ENCODE data around the gene NRXN3.

The NRXN3 gene

DNA sequence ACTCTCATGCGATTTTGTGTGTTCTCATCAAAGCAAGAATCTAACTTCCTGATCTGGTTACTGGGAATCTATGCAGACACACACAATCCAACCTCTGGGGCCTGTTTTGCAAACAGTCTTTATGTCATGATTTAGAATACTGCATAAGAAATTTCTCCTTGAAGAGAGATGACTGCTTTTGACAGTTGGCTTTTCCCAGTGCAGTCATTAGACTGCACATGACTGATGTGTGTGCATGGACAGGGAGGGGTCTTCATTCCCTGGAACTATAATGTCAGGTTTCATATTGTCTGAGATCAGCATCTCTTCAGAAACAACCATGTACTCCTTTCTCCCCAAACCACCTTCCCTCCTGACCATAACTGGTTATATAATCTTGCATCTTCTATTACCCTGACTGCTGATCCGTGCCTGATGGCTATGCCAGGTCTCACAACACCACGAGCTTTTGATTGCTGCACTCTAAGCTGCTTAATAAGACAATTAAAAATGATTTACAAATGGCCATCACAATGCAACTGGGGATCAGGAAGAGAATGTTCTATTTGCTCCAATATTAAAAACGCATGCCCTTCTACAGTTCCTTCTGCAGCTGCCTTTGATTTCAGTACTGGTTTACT, 995.4 kb downstream of the NRXN3 start:
- H3K27me3 ChIP-seq (ENCODE audit: control insufficient read depth, insufficient read depth, low read length): no peaks in the 10 kb centered on the region
- no peaks in the 10 kb centered on the region for H3K36me3 ChIP-seq (ENCODE audit: control insufficient read depth, insufficient read depth, low read length)
- H3K9me3 ChIP-seq (ENCODE audit: control insufficient read depth, insufficient read depth, low read length): no peaks in the 10 kb centered on the region
- H3K4me3 ChIP-seq (ENCODE audit: low read depth, low read length): no peak overlapping the region
- H3K4me1 ChIP-seq (ENCODE audit: control insufficient read depth, insufficient read depth, low read length): no peaks in the 10 kb centered on the region
- H3K9ac ChIP-seq (ENCODE audit: low read depth, low read length): no peak overlapping the region
- H3K27ac ChIP-seq (ENCODE audit: low read depth, low read length): no peak overlapping the region

GRCh38 chr14:79166171-79166570, 996.0 kb downstream of the NRXN3 start:
- no peaks in the 10 kb centered on the region for H3K4me1 ChIP-seq (ENCODE audit: control insufficient read depth, insufficient read depth, low read length)
- no peak overlapping the region for H3K27ac ChIP-seq (ENCODE audit: low read depth, low read length)
- H3K36me3 ChIP-seq (ENCODE audit: control insufficient read depth, insufficient read depth, low read length): no peaks in the 10 kb centered on the region
- H3K4me3 ChIP-seq (ENCODE audit: low read depth, low read length): no peak overlapping the region
- no peaks in the 10 kb centered on the region for H3K27me3 ChIP-seq (ENCODE audit: control insufficient read depth, insufficient read depth, low read length)
- no peaks in the 10 kb centered on the region for H3K9me3 ChIP-seq (ENCODE audit: control insufficient read depth, insufficient read depth, low read length)
- no peak overlapping the region for H3K9ac ChIP-seq (ENCODE audit: low read depth, low read length)

- Histone ChIP-seq H3K27ac (ENCODE audit: low read depth, low read length) (no peak overlapping the region), H3K36me3 (ENCODE audit: control insufficient read depth, insufficient read depth, low read length) (no peaks in the 10 kb centered on the region), H3K27me3 (ENCODE audit: control insufficient read depth, insufficient read depth, low read length) (no peaks in the 10 kb centered on the region), H3K4me3 (ENCODE audit: low read depth, low read length) (no peak overlapping the region), H3K9me3 (ENCODE audit: control insufficient read depth, insufficient read depth, low read length) (no peaks in the 10 kb centered on the region), H3K9ac (ENCODE audit: low read depth, low read length) (no peak overlapping the region), H3K4me1 (ENCODE audit: control insufficient read depth, insufficient read depth, low read length) (no peaks in the 10 kb centered on the region)
Observed at GRCh38 chr14:79167957-79168356, 997.8 kb downstream of the NRXN3 start.

DNA sequence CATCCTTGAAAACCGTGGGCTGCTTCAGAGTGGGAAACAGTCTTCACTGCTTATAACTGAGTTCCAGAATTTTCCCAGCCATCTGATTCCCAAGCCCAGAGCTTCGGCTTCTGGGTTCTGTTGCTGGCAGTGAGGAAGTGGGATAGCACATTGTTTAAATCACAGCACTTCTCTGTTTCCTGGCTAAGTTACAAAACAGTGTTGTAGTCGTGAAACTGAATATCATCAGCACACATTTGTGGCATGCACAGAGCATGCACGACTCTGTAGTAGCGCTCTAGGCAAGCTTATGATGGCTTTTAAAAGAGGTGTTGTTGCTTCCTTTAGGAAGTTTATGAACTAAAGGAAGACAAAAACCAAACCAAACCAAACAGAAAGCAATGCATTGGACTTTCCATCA, 1005.5 kb downstream of the NRXN3 start:
- no peak overlapping the region for H3K4me3 ChIP-seq (ENCODE audit: low read depth, low read length)
- peaks cover 10% of the 10 kb centered on the region; the same call in 1 of the 2 replicates for H3K4me1 ChIP-seq (ENCODE audit: control insufficient read depth, insufficient read depth, low read length)
- H3K9ac ChIP-seq (ENCODE audit: low read depth, low read length): no peak overlapping the region
- no peaks in the 10 kb centered on the region for H3K9me3 ChIP-seq (ENCODE audit: control insufficient read depth, insufficient read depth, low read length)
- no peak overlapping the region for H3K27ac ChIP-seq (ENCODE audit: low read depth, low read length)
- no peaks in the 10 kb centered on the region for H3K36me3 ChIP-seq (ENCODE audit: control insufficient read depth, insufficient read depth, low read length)
- no peaks in the 10 kb centered on the region for H3K27me3 ChIP-seq (ENCODE audit: control insufficient read depth, insufficient read depth, low read length)

- Histone ChIP-seq H3K4me3 (ENCODE audit: low read depth, low read length) (no peak overlapping the region), H3K27ac (ENCODE audit: low read depth, low read length) (no peak overlapping the region), H3K4me1 (ENCODE audit: control insufficient read depth, insufficient read depth, low read length) (peaks cover 10% of the 10 kb centered on the region; the same call in 1 of the 2 replicates), H3K9me3 (ENCODE audit: control insufficient read depth, insufficient read depth, low read length) (no peaks in the 10 kb centered on the region), H3K9ac (ENCODE audit: low read depth, low read length) (no peak overlapping the region), H3K36me3 (ENCODE audit: control insufficient read depth, insufficient read depth, low read length) (no peaks in the 10 kb centered on the region), H3K27me3 (ENCODE audit: control insufficient read depth, insufficient read depth, low read length) (no peaks in the 10 kb centered on the region)
Observed at GRCh38 chr14:79177106-79177505, 1006.9 kb downstream of the NRXN3 start.

DNA sequence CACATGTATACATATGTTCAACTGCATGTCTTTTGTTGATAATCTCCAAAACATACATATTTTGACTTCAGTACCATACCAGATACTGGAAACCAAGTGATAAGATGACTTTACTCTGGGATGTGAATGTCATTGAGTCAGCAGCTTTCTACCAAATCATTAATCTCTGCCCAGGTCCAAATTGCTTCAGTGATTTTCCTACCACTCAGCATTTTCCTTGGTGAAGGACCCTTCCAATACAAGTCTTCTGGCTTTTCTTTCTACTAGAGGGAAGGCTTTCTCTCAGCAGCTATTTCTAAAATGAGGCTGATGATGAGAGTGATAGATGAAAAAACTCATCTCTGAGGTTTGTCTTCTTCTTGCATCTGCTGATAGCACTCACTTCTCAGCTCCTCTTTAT, 1008.5 kb downstream of the NRXN3 start:
- Histone ChIP-seq H3K27ac (ENCODE audit: low read depth, low read length) (no peak overlapping the region), H3K9me3 (ENCODE audit: control insufficient read depth, insufficient read depth, low read length) (no peaks in the 10 kb centered on the region), H3K9ac (ENCODE audit: low read depth, low read length) (no peak overlapping the region), H3K36me3 (ENCODE audit: control insufficient read depth, insufficient read depth, low read length) (no peaks in the 10 kb centered on the region), H3K27me3 (ENCODE audit: control insufficient read depth, insufficient read depth, low read length) (no peaks in the 10 kb centered on the region), H3K4me3 (ENCODE audit: low read depth, low read length) (no peak overlapping the region), H3K4me1 (ENCODE audit: control insufficient read depth, insufficient read depth, low read length) (peaks cover 13% of the 10 kb centered on the region; the same call in 1 of the 2 replicates)

- peaks cover 13% of the 10 kb centered on the region; the same call in 1 of the 2 replicates for H3K4me1 ChIP-seq (ENCODE audit: control insufficient read depth, insufficient read depth, low read length)
- no peak overlapping the region for H3K27ac ChIP-seq (ENCODE audit: low read depth, low read length)
- H3K9me3 ChIP-seq (ENCODE audit: control insufficient read depth, insufficient read depth, low read length): no peaks in the 10 kb centered on the region
- no peak overlapping the region for H3K4me3 ChIP-seq (ENCODE audit: low read depth, low read length)
- no peaks in the 10 kb centered on the region for H3K36me3 ChIP-seq (ENCODE audit: control insufficient read depth, insufficient read depth, low read length)
- no peaks in the 10 kb centered on the region for H3K27me3 ChIP-seq (ENCODE audit: control insufficient read depth, insufficient read depth, low read length)
- H3K9ac ChIP-seq (ENCODE audit: low read depth, low read length): no peak overlapping the region
Observed at GRCh38 chr14:79179985-79180384, 1009.8 kb downstream of the NRXN3 start.

DNA sequence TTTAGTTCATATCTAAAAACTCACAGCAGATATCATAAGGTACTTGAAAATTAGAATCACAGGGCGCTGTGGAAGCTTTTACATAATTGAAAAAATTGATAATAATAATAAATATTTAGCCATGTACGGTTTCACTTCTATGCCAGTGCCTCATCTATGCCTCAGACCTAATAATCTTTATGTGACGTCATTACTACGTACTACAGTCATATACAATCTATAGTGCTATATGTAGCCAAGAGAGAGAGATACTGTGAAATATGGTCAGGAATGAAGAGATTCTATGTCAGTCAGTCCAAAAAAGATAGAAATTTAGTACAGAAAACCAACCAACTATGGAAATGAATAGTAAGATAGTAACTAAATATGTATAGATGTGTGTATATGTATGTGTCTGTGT, 1010.5 kb downstream of the NRXN3 start:
- Histone ChIP-seq H3K4me3 (ENCODE audit: low read depth, low read length) (no peak overlapping the region), H3K9ac (ENCODE audit: low read depth, low read length) (no peak overlapping the region), H3K27ac (ENCODE audit: low read depth, low read length) (no peak overlapping the region), H3K27me3 (ENCODE audit: control insufficient read depth, insufficient read depth, low read length) (no peaks in the 10 kb centered on the region), H3K4me1 (ENCODE audit: control insufficient read depth, insufficient read depth, low read length) (peaks cover 13% of the 10 kb centered on the region; the same call in 1 of the 2 replicates), H3K36me3 (ENCODE audit: control insufficient read depth, insufficient read depth, low read length) (no peaks in the 10 kb centered on the region), H3K9me3 (ENCODE audit: control insufficient read depth, insufficient read depth, low read length) (no peaks in the 10 kb centered on the region)

DNA sequence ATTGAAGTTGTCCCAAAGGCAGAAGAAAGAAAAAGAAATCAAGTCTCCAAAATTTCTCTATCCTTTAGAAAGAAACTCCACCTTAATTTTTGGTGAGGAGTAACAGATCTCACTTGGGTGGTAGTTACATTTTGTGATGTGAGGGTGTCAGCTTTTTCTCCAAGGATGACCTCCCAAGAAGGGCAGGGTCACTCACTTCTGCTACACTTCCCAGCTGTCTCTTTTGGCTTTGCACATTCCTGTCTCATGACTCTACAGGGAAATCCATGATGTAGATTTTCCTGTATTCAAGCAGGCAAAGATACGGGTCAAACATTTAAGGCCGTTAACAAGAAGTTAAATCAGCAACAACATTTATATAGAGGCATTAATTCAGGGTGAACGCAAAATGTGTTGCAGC, 1016.4 kb downstream of the NRXN3 start:
- Histone ChIP-seq H3K36me3 (ENCODE audit: control insufficient read depth, insufficient read depth, low read length) (no peaks in the 10 kb centered on the region), H3K27ac (ENCODE audit: low read depth, low read length) (no peak overlapping the region), H3K9me3 (ENCODE audit: control insufficient read depth, insufficient read depth, low read length) (no peaks in the 10 kb centered on the region), H3K4me1 (ENCODE audit: control insufficient read depth, insufficient read depth, low read length) (0 out of 2 replicates have a peak, but pooled peaks cover 3% of the 10 kb centered on the region), H3K27me3 (ENCODE audit: control insufficient read depth, insufficient read depth, low read length) (no peaks in the 10 kb centered on the region), H3K9ac (ENCODE audit: low read depth, low read length) (no peak overlapping the region), H3K4me3 (ENCODE audit: low read depth, low read length) (no peak overlapping the region)

DNA sequence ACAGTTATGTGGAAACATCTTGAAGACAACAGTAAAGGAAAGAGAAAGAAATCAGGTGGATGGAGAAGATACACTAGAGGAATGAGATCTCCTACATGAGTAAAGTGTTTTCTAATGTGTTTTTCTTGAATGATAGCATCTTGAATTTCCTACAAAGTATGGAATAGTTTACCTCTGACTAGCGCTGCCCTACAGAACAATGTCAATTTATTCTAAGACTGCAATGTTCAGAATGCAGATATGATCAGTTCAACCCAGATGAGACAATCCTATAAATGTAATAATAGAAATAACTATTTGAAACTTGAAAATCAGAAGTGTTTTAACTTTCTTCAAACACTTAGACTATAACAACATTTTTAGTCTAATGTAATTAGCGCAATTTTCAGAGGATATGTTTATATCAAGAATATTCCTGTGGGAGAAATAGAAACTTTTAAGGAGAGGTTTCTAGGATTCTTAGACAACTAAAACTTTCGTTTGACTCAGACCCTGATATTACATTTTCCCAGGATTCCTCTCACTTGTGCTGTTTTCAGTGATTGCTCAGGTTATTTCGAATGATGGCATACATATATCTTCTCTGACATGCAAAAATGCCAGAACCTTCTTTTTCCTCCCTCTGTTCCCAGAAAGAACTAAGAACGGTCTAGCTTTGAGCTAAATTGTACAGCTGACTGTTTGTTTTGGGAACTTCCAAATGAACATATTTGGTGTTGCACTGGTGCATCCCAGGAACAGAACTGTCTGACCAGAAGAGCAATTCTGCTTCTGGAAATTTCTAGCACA, 1023.7 kb downstream of the NRXN3 start:
- Histone ChIP-seq H3K9me3 (ENCODE audit: control insufficient read depth, insufficient read depth, low read length) (no peaks in the 10 kb centered on the region), H3K9ac (ENCODE audit: low read depth, low read length) (no peak overlapping the region)

GRCh38 chr14:79196216-79196615, 1026.0 kb downstream of the NRXN3 start:
- H3K27me3 ChIP-seq (ENCODE audit: control insufficient read depth, insufficient read depth, low read length): no peaks in the 10 kb centered on the region
- no peaks in the 10 kb centered on the region for H3K4me1 ChIP-seq (ENCODE audit: control insufficient read depth, insufficient read depth, low read length)
- no peak overlapping the region for H3K27ac ChIP-seq (ENCODE audit: low read depth, low read length)
- H3K36me3 ChIP-seq (ENCODE audit: control insufficient read depth, insufficient read depth, low read length): no peaks in the 10 kb centered on the region
- H3K4me3 ChIP-seq (ENCODE audit: low read depth, low read length): no peak overlapping the region
- no peak overlapping the region for H3K9ac ChIP-seq (ENCODE audit: low read depth, low read length)
- H3K9me3 ChIP-seq (ENCODE audit: control insufficient read depth, insufficient read depth, low read length): no peaks in the 10 kb centered on the region

More for the DNA sequence above, 1023.7 kb downstream of the NRXN3 start:
- no peak overlapping the region for H3K27ac ChIP-seq (ENCODE audit: low read depth, low read length)
- H3K27me3 ChIP-seq (ENCODE audit: control insufficient read depth, insufficient read depth, low read length): no peaks in the 10 kb centered on the region
- H3K36me3 ChIP-seq (ENCODE audit: control insufficient read depth, insufficient read depth, low read length): no peaks in the 10 kb centered on the region
- no peak overlapping the region for H3K4me3 ChIP-seq (ENCODE audit: low read depth, low read length)
- no peaks in the 10 kb centered on the region for H3K4me1 ChIP-seq (ENCODE audit: control insufficient read depth, insufficient read depth, low read length)

Measured in HUES48 (cell line).